ENCODE data around the gene MFSD2B.

- TF ChIP-seq CTCF (IDR thresholded peaks at IDR 0.05) (no peak), EP300 (IDR thresholded peaks at IDR 0.05) (no peak), POLR2A (IDR thresholded peaks at IDR 0.05) (no peak)
Measured at GRCh38 chr2:24021122-24021998, 11.5 kb downstream of the MFSD2B start.
